GM19193 (cell line): ENCODE measurements around the gene ADGRG2.

Experiments
- POLR2A ChIP-seq: IDR thresholded peaks from 4 replicates; pipeline ENCODE4 v1.6.1; 2011; ENCODE audit not compliant: insufficient read depth, insufficient read length; ENCODE audit errors: extremely low read depth

ADGRG2 gene

DNA sequence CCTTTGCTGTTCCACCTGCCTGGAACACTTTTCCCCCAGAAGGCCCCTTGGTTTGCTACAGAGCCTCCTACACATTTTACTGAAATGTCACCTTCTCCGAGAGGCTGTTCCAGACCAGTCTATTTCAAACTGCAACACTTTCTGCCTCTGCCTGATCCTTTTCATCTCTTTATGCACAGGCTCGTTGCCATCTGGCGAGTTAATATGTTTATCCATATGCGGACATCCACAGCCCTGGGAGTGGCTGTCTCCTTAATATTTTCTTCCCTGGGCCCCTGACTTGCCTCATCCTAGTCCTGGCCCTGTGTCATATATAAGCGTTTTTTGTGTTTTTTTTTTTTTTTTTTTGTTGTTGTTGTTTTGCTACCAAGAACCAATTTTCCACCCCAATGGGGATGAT, 73.2 kb downstream of the ADGRG2 start:
- TF ChIP-seq POLR2A: no peak

DNA sequence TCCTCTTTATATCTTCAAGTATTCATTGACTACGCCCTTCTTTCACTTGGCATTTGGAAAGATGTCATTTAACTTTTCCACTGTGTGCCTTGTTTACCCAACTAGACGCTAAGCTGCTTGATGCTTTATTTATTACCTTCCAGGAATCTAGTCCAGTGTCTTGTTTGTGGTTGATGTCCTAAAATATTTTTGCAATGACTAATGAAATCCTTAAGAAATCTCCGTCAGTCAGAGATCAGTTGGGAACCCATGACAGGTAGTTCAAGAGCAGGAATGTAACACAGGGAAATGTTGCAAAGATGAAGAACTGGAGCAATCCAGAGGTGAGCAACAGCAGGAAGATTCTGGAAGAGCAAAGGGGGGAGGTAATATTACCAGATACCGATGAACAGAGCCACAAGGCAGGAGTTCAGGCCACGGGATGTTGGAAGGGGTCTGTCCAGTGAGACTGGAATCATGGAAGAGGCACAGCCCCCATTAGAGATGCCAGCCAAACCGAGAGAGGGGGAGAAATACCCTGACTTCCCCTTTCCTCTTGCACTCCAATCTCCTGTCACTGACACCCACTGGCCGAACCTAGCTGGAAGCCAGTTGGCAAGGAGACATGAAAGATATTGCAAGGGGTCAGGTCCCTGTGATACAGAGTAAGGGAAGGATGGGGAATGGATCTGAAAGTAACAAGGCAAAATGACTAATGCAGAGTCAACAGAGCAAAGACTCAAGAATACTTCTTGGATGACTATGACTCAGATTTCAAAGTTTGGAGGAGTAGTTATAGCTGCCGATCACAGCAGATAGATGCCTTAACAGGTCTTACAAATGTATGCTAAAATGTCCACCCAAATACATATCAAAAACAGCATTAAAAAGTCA, 75.7 kb downstream of the ADGRG2 start:
- no peak for TF ChIP-seq POLR2A

- no peak for TF ChIP-seq POLR2A
Observed at GRCh38 chrX:19040373-19040772, 81.9 kb downstream of the ADGRG2 start.

DNA sequence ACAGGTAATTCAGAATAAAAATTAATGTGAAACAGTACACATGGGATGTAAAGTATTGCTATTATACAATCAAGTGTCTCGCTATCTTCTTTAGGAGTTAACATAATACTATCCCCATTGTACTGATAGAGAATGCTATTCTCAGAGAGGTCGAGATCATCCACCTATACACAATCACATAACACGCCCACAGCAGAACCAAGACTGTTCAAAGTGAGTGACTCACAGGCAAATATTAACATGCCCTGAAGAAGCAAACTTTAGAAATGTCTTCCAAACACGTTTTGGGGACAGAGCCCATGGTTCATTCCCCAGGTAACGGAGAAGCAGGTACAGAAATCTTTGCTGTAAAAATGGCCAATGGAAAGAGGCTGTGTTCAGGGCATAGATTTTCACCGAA, 88.2 kb downstream of the ADGRG2 start:
- TF ChIP-seq POLR2A: no peak

DNA sequence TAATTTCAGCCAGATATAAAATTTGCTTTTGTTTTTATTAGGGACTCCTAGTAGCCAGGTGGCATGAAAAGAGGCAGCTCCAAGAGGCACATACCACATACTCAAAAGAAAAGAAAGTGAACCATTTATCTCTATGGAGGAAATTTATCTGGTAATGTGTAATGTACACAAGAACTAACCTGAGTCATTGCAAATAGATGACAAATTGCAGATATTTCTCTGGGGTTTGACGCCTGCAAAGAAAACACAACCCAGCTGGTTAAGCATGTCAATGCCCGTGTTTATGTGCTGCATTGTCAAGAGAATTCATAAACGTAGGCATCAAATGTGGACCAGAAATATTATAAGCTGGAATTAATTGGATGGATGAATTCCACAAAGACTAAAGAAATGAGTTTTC, 91.5 kb downstream of the ADGRG2 start:
- TF ChIP-seq POLR2A: no peak

DNA sequence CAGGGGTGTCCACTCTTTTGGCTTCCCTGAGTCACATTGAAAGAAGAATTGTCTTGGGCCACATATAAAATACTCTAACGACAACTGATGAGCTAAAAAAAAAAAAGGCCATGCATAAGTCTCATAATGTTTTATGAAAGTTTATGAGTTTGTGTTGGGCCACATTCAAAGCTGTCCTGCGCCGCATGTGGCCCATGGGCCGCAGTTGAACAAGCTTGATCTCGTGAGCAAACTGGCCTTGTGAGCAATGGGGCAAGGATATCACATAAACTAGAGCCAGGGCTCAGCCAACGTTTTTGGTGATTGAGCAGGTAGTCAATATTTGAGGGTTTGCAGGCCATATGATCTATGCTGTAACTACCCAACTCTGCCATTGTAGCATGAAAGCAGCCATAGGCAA, 93.7 kb downstream of the ADGRG2 start:
- no peak for TF ChIP-seq POLR2A

DNA sequence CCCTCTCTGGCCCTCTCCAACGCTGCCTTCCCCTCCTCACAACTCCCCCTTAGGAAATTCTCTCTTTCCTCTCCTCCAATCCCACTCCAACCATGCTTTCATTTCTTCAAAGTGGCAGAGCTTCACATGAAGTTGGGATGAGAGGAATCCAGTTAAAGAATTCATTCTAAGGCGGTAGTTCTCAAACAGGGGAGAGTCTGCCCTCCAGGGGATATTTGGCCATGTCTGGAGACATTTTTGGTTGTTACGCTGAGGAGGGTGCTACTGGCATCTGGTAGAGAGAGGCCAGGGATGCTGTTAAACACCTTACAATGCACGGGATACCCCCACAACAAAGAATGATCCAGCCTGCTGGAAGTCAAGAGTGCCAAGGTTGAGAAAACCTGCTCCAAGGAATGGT, 97.9 kb downstream of the ADGRG2 start:
- TF ChIP-seq POLR2A: no peak

- no peak for TF ChIP-seq POLR2A
Observed at GRCh38 chrX:19019996-19020395, 102.3 kb downstream of the ADGRG2 start.

- no peak for TF ChIP-seq POLR2A
Observed at GRCh38 chrX:19017271-19017670, 105.0 kb downstream of the ADGRG2 start.

DNA sequence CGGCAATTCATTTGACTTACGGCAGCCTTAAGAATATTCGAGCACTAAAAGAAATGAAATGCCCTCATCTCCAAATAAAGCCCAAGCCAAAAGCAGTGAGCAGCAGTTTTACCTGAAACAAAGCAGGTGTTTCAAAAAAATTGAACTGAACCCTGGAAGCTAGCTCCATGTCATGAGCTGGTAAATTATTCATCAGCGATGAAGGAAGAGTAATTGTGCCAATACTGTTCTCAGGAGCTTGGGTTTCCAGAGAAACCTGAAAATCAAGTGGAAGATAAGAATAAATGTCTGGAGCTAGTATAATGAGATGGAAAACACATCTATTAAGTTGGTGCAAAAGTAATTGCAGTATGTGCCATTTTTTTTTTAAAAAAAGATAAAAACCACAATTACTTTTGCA, 114.4 kb downstream of the ADGRG2 start:
- TF ChIP-seq POLR2A: no peak

DNA sequence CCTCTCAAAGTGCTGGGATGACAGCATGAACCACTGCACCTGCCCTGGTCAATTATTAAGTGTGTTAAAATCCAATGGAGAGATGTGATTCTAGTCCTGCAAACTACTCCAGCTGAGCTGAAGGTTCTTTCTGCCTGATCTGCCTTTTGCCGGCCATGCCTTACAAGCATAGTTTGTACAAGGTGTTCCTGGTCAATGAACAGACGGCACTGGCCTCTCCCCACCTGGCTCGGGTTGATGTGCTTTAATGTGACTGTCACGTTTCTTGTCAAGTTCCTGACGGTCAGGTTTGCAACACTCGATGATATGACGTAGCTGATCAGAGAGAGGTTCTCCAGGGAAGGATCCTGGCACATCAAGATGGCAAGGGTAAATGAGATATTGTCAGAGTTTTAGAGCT, 115.3 kb downstream of the ADGRG2 start:
- TF ChIP-seq POLR2A: no peak

- no peak for TF ChIP-seq POLR2A
Observed at GRCh38 chrX:19005909-19006308, 116.4 kb downstream of the ADGRG2 start.

GRCh38 chrX:19003756-19004155, 118.5 kb downstream of the ADGRG2 start:
- no peak for TF ChIP-seq POLR2A

GRCh38 chrX:18998653-18999052, 123.6 kb downstream of the ADGRG2 start:
- TF ChIP-seq POLR2A: no peak

DNA sequence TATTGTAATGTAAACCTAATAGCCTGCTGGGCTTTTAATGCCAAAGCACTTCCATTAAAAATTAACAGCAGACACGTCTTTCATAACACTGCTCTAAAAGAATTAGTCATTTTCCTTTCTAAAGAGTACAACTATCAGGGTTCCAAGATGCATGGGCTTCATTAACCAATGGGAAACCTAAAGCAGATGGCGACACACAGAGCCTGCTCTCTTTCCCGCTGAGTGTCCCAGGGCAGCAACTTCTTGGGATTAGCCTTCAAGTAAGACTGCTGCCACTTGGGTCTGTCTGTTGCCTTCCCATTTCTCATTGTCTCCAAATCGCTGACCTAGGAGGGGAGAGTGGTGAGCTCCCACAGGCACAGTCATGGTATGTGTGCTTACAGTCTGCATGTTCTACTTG, 124.4 kb downstream of the ADGRG2 start:
- TF ChIP-seq POLR2A: no peak

GRCh38 chrX:18996536-18996935, 125.7 kb downstream of the ADGRG2 start:
- TF ChIP-seq POLR2A: no peak

DNA sequence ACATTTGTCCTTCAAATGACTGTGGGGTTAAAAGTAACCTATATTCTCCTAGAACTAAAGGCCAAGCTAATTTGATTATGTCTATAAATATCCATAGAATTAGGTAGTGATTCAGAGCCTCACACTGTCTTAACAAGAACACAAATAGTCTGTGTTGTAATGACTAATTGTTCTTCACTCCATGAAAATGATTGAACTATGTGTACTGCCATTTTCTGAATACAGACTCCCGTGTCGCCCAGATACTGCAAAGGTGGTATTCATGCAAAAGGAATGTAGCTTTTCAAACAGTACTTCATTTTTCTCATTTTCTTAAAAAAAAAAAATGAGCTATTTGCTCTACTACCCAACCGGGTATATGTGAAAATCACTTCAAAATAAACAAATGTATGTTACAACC, 127.0 kb downstream of the ADGRG2 start:
- no peak for TF ChIP-seq POLR2A
